ENCODE measurements around the gene RNASE9.

- TF ChIP-seq EP300 (IDR thresholded peaks at IDR 0.05; ENCODE audit: borderline replicate concordance): no peak
- no peak for TF ChIP-seq RAD21 (IDR thresholded peaks at IDR 0.05; ENCODE audit: low read depth)
- no peak for TF ChIP-seq TCF12 (IDR thresholded peaks at IDR 0.05; ENCODE audit: low read depth)
- TF ChIP-seq TAF1 (IDR thresholded peaks at IDR 0.05; ENCODE audit: low read depth): no peak
- no peak for TF ChIP-seq YY1 (IDR thresholded peaks at IDR 0.05; ENCODE audit: low read depth)
- no peak for TF ChIP-seq FOXM1 (IDR thresholded peaks at IDR 0.05; ENCODE audit: borderline replicate concordance, low read depth)
- no peak for TF ChIP-seq NFIC (IDR thresholded peaks at IDR 0.05)
- no peak for TF ChIP-seq REST (IDR thresholded peaks at IDR 0.05; ENCODE audit: low read depth)
- no peak for TF ChIP-seq ZBTB7A (IDR thresholded peaks at IDR 0.05; ENCODE audit: low read depth)
- no peak for TF ChIP-seq CREB1 (IDR thresholded peaks at IDR 0.05; ENCODE audit: low read depth)
- TF ChIP-seq MAX (IDR thresholded peaks at IDR 0.05): no peak
- no peak for TF ChIP-seq EGR1 (IDR thresholded peaks at IDR 0.05)
Measured at GRCh38 chr14:20602583-20602982, 41.7 kb upstream of the RNASE9 start.
